ENCODE data around the gene STX18.

GRCh38 chr4:4521136-4521535 is 20.7 kb downstream of the STX18 start:
- TF ChIP-seq CTCF (IDR thresholded peaks at IDR 0.05; ENCODE audit: extremely low read depth in 1 of 2, insufficient read depth in 1 of 2, low read depth in 1 of 2, low read length in 2 of 2) (no peak), POLR2A (IDR thresholded peaks at IDR 0.05; ENCODE audit: low read depth, low read length) (no peak), EZH2 (IDR thresholded peaks at IDR 0.05; ENCODE audit: borderline replicate concordance, low read depth, low read length, severe bottlenecking) (no peak), POLR2AphosphoS5 (IDR thresholded peaks at IDR 0.05; ENCODE audit: insufficient read depth, low read depth, low read length) (no peak), GATA2 (IDR thresholded peaks at IDR 0.05; ENCODE audit: insufficient read depth, insufficient read length, low read depth, low read length) (no peak), MYC (IDR thresholded peaks at IDR 0.05; ENCODE audit: low read depth, low read length) (no peak), MAX (IDR thresholded peaks at IDR 0.05; ENCODE audit: insufficient read depth, insufficient read length) (no peak), FOS (IDR thresholded peaks at IDR 0.05; ENCODE audit: borderline replicate concordance, insufficient read depth, low read length) (no peak)
